HCT116 (cell line): Measurements from ENCODE around the gene TUBB8B. TPM values are rescaled to one million over a fixed set of nuclear protein-coding genes. Genes with fewer than 3 reads are reported as not detected.
"Not testable (repeated sequence)": the region's sequence is repeated elsewhere in the genome, so short reads cannot be mapped to it uniquely, and the experiment has no call there.

Experiments used
- ATAC-seq: fragments of 200-7000 bp; cut with Tn5 transposase; 2 replicates; pipeline ENCODE4 v1.9.1; 2020; ENCODE audit warnings: mild to moderate bottlenecking, moderate library complexity
- BruUV-seq: library from RNA; stranded (reverse); fragments of 400-500 nt; replicated peaks from 2 replicates; lab custom pipeline; 2021; lab: Mats Ljungman, UMichigan
- CTCF ChIA-PET: fragments of 300-600 bp; sonication (Branson Sonifier 250); formaldehyde crosslinking; loops from one replicate; lab custom pipeline; 2021; ENCODE audit warnings: antibody characterized with exemption; lab: Charles Lee
- POLR2A ChIA-PET: fragments of 300-600, 350-600 bp; sonication (Branson Sonifier 250); formaldehyde crosslinking; loops from one replicate; lab custom pipeline; 2021; ENCODE audit warnings: antibody characterized with exemption; lab: Charles Lee
- RAD21 ChIA-PET, 2 experiments: fragments of 300-600 bp; sonication (Branson Sonifier 250); formaldehyde crosslinking; loops; one replicate each; lab custom pipeline; 2023; ENCODE audit warnings: low total read pairs in 2 of 2; ENCODE audit not compliant: uncharacterized antibody in 2 of 2, unreplicated experiment in 2 of 2, low non-redundant PET in 1 of 2; lab: Charles Lee
- DNase-seq: peaks from one replicate; pipeline ENCODE4 v3.0.0-alpha.2; 2010; ENCODE audit warnings: low read depth, low spot score
- H2AFZ ChIP-seq: fragments of 200-600 bp; shearing (Covaris generic), sonication (generic); 2 replicates; pipeline ENCODE4 v1.6.1; 2017; ENCODE audit warnings: low read depth, mixed run types, mixed read lengths, antibody characterized with exemption, low read length; ENCODE audit not compliant: poor library complexity, severe bottlenecking
- H3K27ac ChIP-seq: 2 replicates; pipeline ENCODE4 v1.5.1; 2012; ENCODE audit warnings: low read depth, low read length
- H3K27me3 ChIP-seq: fragments of 200-600 bp; sonication (generic); 2 replicates; pipeline ENCODE4 v1.6.1; 2016; ENCODE audit warnings: mixed run types, low read length, mixed read lengths; ENCODE audit not compliant: insufficient read depth
- H3K36me3 ChIP-seq, 2 experiments: fragments of 200-500 bp in 1 of 2; fragments of 200-600 bp in 1 of 2; sonication (Bioruptor generic) in 1 of 2; sonication (generic) in 1 of 2; 2 replicates each; pipeline versions ENCODE4 v1.5.1 to v1.6.1; 2014 to 2016; ENCODE audit warnings: low read length in 2 of 2, inconsistent platforms in 1 of 2, mixed read lengths in 1 of 2, mixed run types in 1 of 2; ENCODE audit not compliant: insufficient read depth in 2 of 2, control insufficient read depth in 1 of 2
- H3K4me1 ChIP-seq, 2 experiments: fragments of 200-600 bp in 1 of 2; sonication (generic) in 1 of 2; 2 replicates each; pipeline versions ENCODE4 v1.5.1 to v1.6.1; 2012 to 2017; ENCODE audit warnings: low read length in 2 of 2, inconsistent platforms in 1 of 2, mild to moderate bottlenecking in 1 of 2, mixed read lengths in 1 of 2, mixed run types in 1 of 2, moderate library complexity in 1 of 2; ENCODE audit not compliant: insufficient read depth in 2 of 2, control insufficient read depth in 1 of 2
- H3K4me2 ChIP-seq: fragments of 200-600 bp; sonication (generic); 2 replicates; pipeline ENCODE4 v1.6.1; 2017; ENCODE audit warnings: mixed run types, low read length, mixed read lengths
- H3K4me3 ChIP-seq, 2 experiments: fragments of 200-600 bp in 1 of 2; sonication (generic) in 1 of 2; replicated peaks in 1 of 2; 2 replicates each; pipeline ENCODE4 v1.5.1; 2011 to 2016; ENCODE audit warnings: low read length in 2 of 2, control low read depth in 1 of 2, low read depth in 1 of 2, mild to moderate bottlenecking in 1 of 2, mixed read lengths in 1 of 2, mixed run types in 1 of 2
- H3K79me2 ChIP-seq: fragments of 200-600 bp; sonication (generic); 2 replicates; pipeline ENCODE4 v1.6.1; 2017; ENCODE audit warnings: mild to moderate bottlenecking, mixed run types, low read length, moderate library complexity, mixed read lengths; ENCODE audit not compliant: insufficient read depth
- H3K9ac ChIP-seq: fragments of 200-600 bp; sonication (generic); 2 replicates; pipeline ENCODE4 v1.6.1; 2016; ENCODE audit warnings: low read length, mixed read lengths
- H3K9me2 ChIP-seq: fragments of 200-600 bp; sonication (generic), shearing (Covaris generic); 2 replicates; pipeline ENCODE4 v1.6.1; 2017; ENCODE audit warnings: mixed run types, mild to moderate bottlenecking, moderate library complexity; ENCODE audit not compliant: insufficient read depth
- H3K9me3 ChIP-seq, 2 experiments: fragments of 200-500 bp in 1 of 2; fragments of 200-600 bp in 1 of 2; sonication (Bioruptor generic) in 1 of 2; sonication (generic) in 1 of 2; 2 replicates each; pipeline ENCODE4 v1.6.1; 2014 to 2017; ENCODE audit warnings: low read length in 2 of 2, mixed read lengths in 2 of 2, inconsistent platforms in 1 of 2, low read depth in 1 of 2, mild to moderate bottlenecking in 1 of 2, mixed run types in 1 of 2, moderate library complexity in 1 of 2; ENCODE audit not compliant: control insufficient read depth in 1 of 2, insufficient read depth in 1 of 2
- H4K20me1 ChIP-seq: fragments of 200-600 bp; sonication (generic), shearing (Covaris generic); 2 replicates; pipeline ENCODE4 v1.6.1; 2017; ENCODE audit warnings: mixed run types, mild to moderate bottlenecking, moderate library complexity; ENCODE audit not compliant: insufficient read depth
- intact Hi-C: fragments of 100-400 bp; cut with micrococcal nuclease; formaldehyde crosslinking; loops from 2 replicates; pipeline ENCODE4 v1.10.0; 2022
- total RNA-seq: library from RNA; stranded (reverse); gene quantifications from one replicate; pipeline ENCODE4 v1.2.1, GENCODE V29; 2021; ENCODE audit not compliant: unreplicated experiment

TUBB8B gene
- total RNA-seq, 1 experiment from 2014 or later, result 0.57 TPM

DNA sequence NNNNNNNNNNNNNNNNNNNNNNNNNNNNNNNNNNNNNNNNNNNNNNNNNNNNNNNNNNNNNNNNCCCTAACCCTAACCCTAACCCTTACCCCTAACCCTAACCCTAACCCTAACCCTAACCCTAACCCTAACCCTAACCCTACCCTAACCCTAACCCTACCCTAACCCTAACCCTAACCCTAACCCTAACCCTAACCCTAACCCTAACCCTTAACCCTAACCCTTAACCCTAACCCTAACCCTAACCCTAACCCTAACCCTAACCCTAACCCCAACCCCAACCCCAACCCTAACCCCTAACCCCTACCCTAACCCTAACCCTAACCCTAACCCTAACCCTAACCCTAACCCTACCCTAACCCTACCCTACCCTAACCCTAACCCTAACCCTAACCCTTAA lies 39.5 kb downstream of the TUBB8B start:
- H2AFZ ChIP-seq, POLR2A ChIA-PET, H3K9me2 ChIP-seq, H3K4me3 ChIP-seq, intact Hi-C loops, H3K9me3 ChIP-seq, ATAC-seq, BruUV-seq, H3K27me3 ChIP-seq, H3K79me2 ChIP-seq, H3K4me2 ChIP-seq, CTCF ChIA-PET, H3K9ac ChIP-seq, DNase-seq, H3K27ac ChIP-seq, H3K4me1 ChIP-seq, H4K20me1 ChIP-seq, H3K36me3 ChIP-seq, RAD21 ChIA-PET: not testable (repeated sequence)

Other genes starting within 250 kb of the TUBB8B start
- gene USP14, start 108.9 kb upstream of the TUBB8B start, total RNA-seq, result 56.1 TPM
- 26.0 TPM for gene THOC1, start 218.4 kb upstream of the TUBB8B start, total RNA-seq